CD4-positive, alpha-beta T cell treated with Interleukin-2 at 100 ng/mL for 4 hours (primary cell): ENCODE measurements around the gene ZACN.

Experiments
- DNase-seq: peaks from one replicate; pipeline ENCODE4 v3.0.0-alpha.2; 2020; ENCODE audit warnings: low spot score

Gene ZACN

DNA sequence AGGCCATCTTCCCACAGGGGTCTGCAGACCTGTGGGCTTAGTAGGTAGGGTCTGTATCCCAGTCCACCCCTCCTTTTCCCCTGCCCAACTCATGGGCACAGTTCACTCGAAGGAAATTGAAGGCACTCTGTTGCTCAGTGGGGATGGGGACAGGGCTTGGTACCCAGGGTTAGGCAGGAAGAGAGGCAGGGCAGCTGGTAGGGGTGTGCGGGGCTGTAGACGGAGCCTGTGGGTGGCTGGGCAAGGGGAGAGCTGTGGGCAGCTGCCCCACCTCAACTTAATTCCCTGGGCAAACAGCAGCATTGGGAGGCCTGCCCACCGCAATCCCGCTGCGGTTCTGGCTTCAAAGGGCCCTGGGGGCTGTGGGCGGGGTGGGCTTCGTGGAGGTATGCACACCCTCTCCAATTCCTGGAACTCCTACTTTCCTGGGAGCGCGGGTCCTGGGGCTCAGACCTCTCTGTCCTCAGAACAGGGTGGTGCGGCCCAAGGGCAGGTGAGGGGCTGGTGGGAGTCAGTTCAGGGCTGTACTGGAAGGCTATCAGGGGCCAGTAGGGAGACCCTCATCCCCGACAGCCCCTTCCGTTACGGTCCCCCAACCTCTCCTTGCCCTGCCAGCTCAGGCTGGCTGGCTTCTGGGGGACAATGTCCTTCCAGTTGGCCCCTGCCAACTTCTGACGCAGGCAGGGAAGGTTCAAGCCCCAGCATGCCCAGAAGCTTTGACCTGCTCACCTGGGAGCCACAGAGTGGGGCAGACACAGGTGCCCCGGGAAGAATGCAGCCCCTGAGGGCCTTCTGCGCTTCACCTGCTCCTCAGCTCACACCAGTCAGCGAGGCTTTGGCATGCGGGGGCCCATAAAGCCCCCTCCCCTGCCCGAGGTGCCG, 53.0 kb downstream of the ZACN start:
- no peak for DNase-seq
